Thoracic aorta (tissue), 2 donors: ENCODE measurements around the gene TNNI3K. TPM values are rescaled to one million over a fixed set of nuclear protein-coding genes. Genes with fewer than 3 reads are reported as not detected.

Source experiments
- ATAC-seq: fragments of 150-250 bp; one replicate; pipeline ENCODE4 v1.8.0; 2017; ENCODE audit warnings: low read depth; ENCODE audit not compliant: insufficient number of reproducible peaks, low FRiP score
- DNase-seq: peaks from one replicate; pipeline ENCODE4 v3.0.0-alpha.2; 2020; ENCODE audit warnings: low spot score
- H3K27ac ChIP-seq, 2 donors: fragments of 200-600 bp; sonication (generic); 1 replicate in 1 of 2; 2 replicates in 1 of 2; pipeline ENCODE4 v1.5.1; 2016; ENCODE audit warnings: mild to moderate bottlenecking in 2 of 2, moderate library complexity in 2 of 2
- H3K27me3 ChIP-seq: fragments of 200-600 bp; sonication (generic); replicated peaks from 2 replicates; pipeline ENCODE4 v1.6.0; 2016; ENCODE audit warnings: mild to moderate bottlenecking; ENCODE audit not compliant: insufficient read depth
- H3K36me3 ChIP-seq: fragments of 200-600 bp; sonication (generic); one replicate; pipeline ENCODE4 v1.5.1; 2016
- H3K4me1 ChIP-seq, 2 donors: fragments of 200-600 bp; sonication (generic); 1 replicate in 1 of 2; 2 replicates in 1 of 2; pipeline versions ENCODE4 v1.5.1 to v1.6.0; 2016; ENCODE audit warnings: low read depth in 2 of 2, mild to moderate bottlenecking in 1 of 2; ENCODE audit not compliant: control insufficient read depth in 1 of 2
- H3K4me3 ChIP-seq: fragments of 200-600 bp; sonication (generic); 2 replicates; pipeline ENCODE4 v1.5.1; 2016; ENCODE audit warnings: mild to moderate bottlenecking
- H3K9me3 ChIP-seq: fragments of 200-600 bp; sonication (generic); 2 replicates; pipeline ENCODE4 v1.5.1; 2016
- CTCF ChIP-seq: fragments of 200-600 bp; sonication (generic); IDR thresholded peaks from one replicate; pipeline ENCODE4 v1.5.1; 2019; ENCODE audit warnings: antibody characterized with exemption
- total RNA-seq, 2 donors: library from RNA; depleted of rRNA; stranded (reverse); fragments of >200 nt; gene quantifications; one replicate each; pipeline versions ENCODE4 v1.1.0 to v1.2.3, GENCODE V29; 2016

TNNI3K gene
- total RNA-seq, 2 donors from 2014 or later = 6.6 to 9.7 TPM

DNA sequence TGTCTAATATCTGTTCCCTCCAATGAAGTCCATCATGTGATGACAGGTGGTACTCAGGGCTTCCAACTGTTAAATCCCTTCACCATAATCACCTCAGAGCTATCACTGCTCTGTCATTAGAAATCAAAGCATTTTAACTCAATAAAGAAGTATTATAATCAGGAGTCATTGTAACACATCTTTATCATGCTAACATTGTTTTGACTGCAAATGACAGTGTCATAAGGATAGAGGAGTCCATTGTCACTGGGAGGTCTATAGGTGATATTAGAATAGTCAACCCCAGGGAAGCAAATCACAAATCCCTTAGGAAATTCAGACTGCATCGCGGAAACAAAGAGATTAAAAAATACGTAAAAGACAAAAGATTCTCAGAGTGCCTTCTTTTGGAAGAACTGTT, 246.4 kb downstream of the TNNI3K start:
- H3K4me3 ChIP-seq = no peak overlapping the region
- ATAC-seq (no peak), DNase-seq (no peak)
- H3K9me3 ChIP-seq = no peaks in the 10 kb centered on the region
- no peaks in the 10 kb centered on the region for H3K36me3 ChIP-seq
- no peak overlapping the region for H3K27ac ChIP-seq
- H3K27me3 ChIP-seq = no peaks in the 10 kb centered on the region
- TF ChIP-seq CTCF = no peak
- no peaks in the 10 kb centered on the region for H3K4me1 ChIP-seq

GRCh38 chr1:74485622-74486021, 250.4 kb downstream of the TNNI3K start:
- DNase-seq (no peak), ATAC-seq (no peak)
- Histone ChIP-seq H3K27ac (no peak overlapping the region), H3K27me3 (no peaks in the 10 kb centered on the region), H3K4me3 (no peak overlapping the region), H3K36me3 (no peaks in the 10 kb centered on the region), H3K4me1 (no peaks in the 10 kb centered on the region), H3K9me3 (no peaks in the 10 kb centered on the region)
- no peak for TF ChIP-seq CTCF

DNA sequence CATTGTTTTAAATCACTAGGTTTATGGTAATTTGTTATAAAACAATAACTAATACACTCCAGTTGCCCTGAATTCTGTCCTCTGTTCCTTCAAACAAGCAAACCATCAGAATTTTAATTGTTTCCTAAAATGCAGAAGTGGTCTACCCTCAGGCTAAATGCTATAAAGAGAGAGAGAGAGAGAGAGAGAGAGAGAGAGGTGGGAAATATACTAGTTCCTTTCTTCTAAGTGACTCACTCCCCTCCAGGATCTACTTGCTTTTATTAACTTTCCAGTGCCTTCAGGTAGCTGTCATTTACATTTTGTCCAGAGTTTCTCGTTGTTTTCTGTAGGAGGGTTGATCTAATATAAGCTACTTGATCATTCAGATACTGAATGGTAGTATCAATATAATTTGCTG, 250.8 kb downstream of the TNNI3K start:
- TF ChIP-seq CTCF = no peak
- no peak for ATAC-seq

GRCh38 chr1:74496669-74497068, 261.5 kb downstream of the TNNI3K start:
- Histone ChIP-seq H3K27ac (no peak overlapping the region), H3K4me3 (no peak overlapping the region), H3K9me3 (no peaks in the 10 kb centered on the region), H3K36me3 (no peaks in the 10 kb centered on the region), H3K27me3 (no peaks in the 10 kb centered on the region), H3K4me1 (no peaks in the 10 kb centered on the region)
- no peak for TF ChIP-seq CTCF
- no peak for ATAC-seq
- no peak for DNase-seq

More for the DNA sequence above, 250.8 kb downstream of the TNNI3K start:
- Histone ChIP-seq H3K9me3 (no peaks in the 10 kb centered on the region), H3K36me3 (no peaks in the 10 kb centered on the region), H3K27ac (no peak overlapping the region), H3K4me3 (no peak overlapping the region), H3K4me1 (no peaks in the 10 kb centered on the region), H3K27me3 (no peaks in the 10 kb centered on the region)
- no peak for DNase-seq

GRCh38 chr1:74498901-74499300, 263.7 kb downstream of the TNNI3K start:
- H3K27me3 ChIP-seq = no peaks in the 10 kb centered on the region
- ATAC-seq = no peak

More at GRCh38 chr1:74498901-74499300, 263.7 kb downstream of the TNNI3K start:
- no peaks in the 10 kb centered on the region for H3K36me3 ChIP-seq
- TF ChIP-seq CTCF = no peak
- H3K27ac ChIP-seq = no peak overlapping the region
- DNase-seq = no peak
- no peak overlapping the region for H3K4me3 ChIP-seq
- no peaks in the 10 kb centered on the region for H3K9me3 ChIP-seq
- H3K4me1 ChIP-seq = no peaks in the 10 kb centered on the region
